GM15510 (cell line): ENCODE measurements around the gene UTF1.

Experiments
- POLR2A ChIP-seq: IDR thresholded peaks from 3 replicates; pipeline ENCODE4 v1.6.1; 2011; ENCODE audit warnings: borderline replicate concordance; ENCODE audit not compliant: insufficient read length; ENCODE audit errors: extremely low read depth

Gene UTF1

DNA sequence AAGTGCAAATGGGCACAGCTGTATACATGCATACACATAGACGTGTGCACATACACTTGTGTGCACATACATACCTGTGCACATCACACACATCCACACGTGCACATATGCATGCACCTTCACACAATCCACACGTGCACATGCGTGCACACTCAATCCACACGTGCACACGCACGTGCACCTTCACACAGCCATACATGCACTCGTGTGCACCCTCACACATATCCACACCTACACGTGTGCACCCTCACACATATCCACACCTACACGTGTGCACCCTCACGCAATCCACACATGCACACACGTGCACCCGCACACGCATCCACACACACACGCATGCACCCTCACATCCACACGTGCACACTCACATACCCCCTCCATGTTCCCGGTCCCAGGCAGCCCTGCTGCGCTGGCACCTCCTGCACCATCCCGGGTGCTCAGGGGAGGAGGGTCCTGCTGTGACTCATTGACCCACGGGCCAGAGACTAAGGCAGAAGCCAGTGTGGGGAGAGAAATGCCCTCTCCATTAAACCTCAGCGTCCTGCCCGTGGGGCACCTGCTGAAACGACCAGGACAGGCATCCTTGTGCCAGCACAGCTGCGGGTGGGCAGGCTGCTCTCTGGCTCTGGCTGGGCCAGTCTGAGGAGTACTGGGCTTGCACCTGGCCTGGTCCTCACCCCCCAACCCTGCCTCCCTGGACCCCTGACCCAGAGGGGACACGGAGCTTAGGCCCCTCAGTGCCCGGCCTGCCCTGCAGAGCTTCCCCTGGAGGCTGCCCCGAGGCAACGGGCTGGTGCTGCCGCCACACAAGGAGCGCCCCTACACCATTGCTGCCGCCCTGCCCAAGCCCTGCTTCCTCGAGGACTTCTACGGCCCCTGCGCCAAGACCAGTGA is 17.8 kb upstream of the UTF1 start:
- no peak for TF ChIP-seq POLR2A

DNA sequence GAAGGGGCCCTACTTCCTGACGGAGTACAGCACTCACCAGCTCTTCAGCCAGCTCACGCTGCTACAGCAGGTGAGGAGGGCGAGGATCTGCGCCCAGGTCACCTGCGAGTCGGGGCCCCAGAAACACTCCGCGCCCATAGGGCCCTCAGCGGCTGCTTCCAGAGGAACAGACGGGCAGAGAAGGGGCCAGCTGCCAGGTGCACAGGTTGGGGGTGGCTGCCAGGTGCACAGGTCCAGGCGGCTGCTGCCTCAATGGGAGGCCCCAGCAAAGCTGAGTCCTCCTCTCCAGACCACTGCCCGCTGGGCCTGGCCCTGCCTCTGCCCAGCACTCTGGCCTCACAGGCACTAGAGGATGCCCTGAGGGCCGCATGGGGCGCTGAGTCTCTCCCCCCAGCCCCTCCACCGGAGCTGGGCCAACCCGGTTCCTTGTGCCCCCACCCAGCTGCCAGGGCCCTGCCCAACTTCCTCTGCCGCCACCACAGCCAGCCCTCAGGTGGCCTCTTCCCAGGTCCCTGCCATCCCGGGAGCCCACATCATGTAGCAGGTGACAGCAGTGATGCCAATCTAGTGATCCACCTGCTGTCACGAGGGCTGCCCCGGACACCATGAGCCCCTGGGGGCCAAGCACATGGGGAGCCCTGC is 17.0 kb upstream of the UTF1 start:
- TF ChIP-seq POLR2A, result no peak

DNA sequence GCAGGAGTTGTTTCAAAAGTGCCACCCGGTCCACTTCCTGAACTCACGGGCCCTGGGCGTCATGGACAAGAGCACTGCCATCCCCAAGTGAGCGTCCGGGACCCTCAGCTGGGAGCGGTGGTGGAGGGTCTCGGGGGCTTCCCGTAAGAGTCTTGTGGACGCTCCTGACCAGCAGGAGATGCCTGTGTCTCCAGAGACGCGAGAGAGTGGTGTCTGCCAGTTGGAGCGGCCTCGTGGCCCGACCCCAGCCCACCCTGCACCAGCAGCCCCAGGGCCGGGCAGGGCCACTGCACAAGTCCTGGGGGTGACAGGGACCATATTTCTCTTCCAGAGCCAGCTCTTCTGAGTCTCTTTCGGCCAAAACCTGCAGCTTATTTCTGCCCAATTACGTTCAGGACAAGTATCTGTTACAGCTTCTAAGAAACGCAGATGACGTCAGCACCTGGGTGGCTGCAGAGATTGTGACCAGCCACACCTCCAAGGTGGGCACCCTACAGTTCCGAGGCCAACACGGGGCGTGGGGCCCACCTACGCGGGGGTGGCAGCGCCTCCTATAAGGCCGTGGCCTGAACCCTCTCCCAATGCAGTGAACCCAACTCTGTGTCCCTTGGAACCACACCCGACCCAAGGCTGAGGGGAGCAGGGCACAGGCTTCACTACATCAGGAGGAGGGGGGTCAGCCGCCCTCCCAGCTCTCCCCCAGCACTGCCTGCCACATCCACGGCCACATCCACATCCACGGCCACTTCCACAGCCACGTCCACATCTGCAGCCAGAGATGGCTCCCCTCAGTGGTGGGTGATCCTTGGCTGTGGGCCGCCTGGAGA is 16.2 kb upstream of the UTF1 start:
- TF ChIP-seq POLR2A, result no peak

DNA sequence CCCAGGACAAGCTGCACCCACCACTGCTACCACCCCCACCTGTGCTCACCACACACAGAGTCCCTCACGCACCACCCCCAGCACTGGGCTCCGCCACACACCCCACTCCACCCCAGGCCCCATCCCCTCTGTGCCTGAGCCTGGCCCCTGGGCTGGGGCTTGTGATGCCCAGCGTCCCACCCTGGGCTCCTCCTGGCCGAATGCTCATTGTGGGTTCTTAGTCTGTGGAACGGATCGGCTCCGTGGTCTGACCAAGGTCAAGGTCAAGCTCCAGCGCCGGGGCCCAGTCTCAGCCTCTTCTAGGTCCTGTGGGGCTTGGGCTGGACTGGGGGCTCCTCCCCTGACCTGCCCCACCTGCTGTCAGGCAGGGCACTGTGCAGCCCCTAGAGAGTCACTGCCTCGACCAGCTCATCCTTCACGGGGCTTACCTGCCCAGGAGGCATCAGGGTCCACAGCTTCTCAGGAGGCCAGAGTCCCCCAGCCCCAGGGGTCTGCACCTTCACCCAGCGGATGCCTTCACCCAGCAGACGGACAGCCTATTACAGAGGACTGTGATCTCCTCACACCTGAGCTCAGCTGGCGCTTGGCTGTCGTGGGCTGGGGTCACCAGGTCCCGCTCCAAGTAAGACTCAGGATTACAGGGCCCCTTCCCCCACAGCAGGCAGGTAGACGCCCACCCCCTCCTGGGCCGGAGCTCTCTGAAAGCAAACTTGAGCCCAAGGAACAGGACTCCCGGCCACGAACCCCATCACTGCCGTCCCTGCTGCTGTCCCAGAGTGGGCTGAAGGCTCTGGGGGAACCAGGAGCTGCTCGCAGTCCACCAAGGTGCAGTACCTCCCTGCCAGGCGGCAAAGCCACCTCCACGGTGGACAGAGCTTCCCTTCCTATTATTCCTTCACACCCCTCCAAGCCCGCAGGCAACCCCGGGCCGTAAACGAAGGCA is 15.3 kb upstream of the UTF1 start:
- TF ChIP-seq POLR2A, result no peak

DNA sequence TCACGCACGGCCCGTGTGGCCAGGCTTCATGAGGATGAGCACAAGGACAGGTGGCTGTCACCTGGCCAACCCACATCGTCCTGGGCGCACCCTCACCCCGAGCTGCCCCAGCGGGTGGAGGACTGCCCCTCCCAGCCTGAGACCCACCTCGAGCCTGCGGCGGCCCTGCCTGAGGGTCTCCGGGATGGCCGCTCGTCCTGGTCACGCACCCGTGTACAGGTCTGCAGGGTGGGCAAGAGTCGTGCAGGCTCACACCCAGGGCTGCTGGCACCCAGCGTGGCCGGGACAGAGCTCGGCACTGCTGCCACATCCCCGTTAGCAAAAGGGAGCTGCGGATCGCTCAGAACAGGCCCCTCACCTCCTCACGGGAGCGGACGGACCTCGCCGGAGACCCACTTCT is 14.4 kb upstream of the UTF1 start:
- TF ChIP-seq POLR2A, result no peak

DNA sequence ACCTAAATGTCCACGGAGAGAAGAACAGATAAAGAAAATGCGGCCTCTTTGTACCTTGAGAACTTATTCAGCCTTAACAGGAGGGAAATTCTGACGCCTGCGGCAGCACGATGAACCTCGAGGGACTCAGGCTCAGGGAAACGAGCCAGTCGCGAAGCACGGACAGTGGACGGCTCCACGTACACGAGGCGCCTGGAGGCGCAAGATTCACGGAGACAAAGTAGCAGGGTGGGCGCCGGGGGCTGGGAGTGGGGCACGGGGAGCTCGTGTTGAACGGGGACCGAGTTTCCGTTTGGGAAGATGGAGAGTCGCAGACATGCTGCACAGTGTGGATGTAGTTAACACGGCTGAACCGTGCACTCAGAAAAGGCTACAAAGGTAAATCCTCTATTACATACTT is 13.2 kb upstream of the UTF1 start:
- no peak for TF ChIP-seq POLR2A

DNA sequence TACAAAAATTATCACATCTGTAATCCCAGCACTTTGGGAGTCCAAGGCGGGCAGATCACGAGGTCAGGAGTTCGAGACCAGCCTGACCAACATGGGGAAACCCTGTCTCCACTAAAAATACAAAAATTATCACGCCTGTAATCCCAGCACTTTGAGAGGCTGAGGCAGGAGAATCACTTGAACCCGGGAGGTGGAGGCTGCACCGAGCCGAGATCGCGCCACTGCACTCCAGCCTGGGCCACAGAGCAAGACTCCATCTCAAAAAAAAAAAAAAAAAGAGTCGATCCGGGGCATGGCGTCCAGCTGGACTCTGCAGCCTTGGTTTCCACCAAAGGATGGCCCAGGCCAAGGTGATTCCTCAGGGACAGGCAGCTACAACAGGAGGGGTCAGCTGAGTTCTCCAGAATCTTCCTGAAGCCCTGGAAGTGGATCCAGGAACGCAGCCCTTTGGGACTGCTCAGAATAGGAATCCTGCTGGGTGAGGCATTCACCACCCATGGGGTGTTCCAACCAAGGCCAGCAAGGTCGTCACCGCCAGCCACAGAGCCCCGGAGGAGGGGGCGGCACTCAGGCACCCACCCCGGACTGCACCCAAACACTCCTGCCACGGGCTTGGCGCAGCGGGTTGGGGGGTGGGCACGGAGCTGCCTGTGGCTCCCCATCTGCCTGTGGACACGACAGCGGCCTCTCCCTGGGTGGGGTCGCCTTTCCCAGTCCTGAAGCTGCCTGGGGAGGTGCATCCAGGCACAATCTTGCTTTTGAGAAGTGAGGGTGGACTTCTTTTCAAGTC is 12.0 kb upstream of the UTF1 start:
- TF ChIP-seq POLR2A, result no peak

DNA sequence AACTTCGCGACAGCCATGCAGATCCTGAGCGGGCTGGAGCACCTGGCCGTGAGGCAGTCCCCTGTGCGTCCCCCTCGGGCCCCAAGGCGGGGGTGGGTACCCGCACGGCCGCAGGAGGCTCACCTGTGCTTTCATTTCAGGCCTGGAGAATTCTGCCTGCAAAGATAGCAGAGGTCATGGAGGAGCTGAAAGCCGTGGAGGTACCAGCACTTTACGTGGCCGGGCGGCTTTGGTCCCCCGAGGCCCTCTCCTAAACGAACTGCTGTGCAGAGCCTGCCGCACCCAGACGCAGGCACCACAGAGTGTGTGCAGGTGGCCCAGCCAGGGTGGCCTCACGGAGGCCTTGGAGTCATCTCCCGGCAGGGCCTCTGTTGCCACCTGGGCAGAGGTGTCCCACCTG is 11.1 kb upstream of the UTF1 start:
- no peak for TF ChIP-seq POLR2A

DNA sequence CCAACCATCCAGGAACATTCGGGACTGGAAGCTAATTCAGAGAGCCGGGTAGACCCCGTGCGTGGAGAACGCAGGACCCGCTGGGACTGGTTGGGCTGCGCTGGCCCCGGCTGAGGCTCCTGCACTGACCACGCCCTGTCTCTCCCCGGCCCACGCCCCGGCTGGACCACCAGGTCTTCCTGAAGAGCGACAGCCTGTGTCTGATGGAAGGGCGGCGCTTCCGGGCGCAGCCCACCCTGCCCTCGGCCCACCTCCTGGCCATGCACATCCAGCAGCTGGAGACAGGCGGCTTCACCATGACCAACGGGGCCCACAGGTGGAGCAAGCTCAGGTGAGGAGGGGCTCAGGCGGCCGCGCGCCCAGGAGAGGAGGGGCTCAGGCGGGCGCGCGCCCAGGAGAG is 10.2 kb upstream of the UTF1 start:
- no peak for TF ChIP-seq POLR2A

DNA sequence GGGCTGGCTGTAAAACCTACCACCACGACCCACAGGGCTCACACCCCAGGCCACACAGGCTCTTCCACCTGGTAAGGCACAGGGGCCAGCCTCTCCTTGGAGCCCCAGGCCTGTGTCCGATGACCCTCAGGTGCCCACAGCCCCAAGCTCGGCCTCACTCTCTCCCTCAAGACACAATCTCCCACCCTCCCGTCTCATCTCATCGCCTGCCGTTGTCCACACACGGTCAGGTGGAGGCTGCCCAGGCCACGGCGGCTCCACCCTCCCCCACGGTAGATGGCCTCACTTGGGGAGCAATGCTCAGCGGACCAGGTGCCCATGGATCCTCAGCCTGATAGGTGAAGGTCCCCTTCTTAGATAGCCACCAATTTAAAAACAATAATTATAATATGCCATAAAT is 8.7 kb upstream of the UTF1 start:
- no peak for TF ChIP-seq POLR2A

DNA sequence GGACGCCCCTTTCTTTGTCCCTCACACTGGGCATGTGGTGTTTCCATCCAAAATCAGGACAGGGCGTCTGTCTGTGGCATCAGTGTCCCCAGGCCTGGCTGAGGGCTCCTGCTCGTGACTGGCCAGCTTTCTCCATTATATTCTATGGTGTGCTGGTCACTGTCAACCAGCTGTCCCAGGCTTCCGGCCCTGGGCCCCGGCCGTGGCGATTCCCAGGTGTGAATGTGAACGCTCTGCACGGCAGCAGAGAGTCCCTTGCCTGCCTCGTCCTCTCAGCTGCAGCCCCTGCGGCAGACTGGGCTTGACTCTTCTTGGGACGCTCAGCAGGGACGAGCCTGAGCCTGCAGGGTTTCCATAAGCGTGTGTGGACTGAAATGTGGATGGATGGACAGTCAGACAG is 5.9 kb upstream of the UTF1 start:
- no peak for TF ChIP-seq POLR2A

DNA sequence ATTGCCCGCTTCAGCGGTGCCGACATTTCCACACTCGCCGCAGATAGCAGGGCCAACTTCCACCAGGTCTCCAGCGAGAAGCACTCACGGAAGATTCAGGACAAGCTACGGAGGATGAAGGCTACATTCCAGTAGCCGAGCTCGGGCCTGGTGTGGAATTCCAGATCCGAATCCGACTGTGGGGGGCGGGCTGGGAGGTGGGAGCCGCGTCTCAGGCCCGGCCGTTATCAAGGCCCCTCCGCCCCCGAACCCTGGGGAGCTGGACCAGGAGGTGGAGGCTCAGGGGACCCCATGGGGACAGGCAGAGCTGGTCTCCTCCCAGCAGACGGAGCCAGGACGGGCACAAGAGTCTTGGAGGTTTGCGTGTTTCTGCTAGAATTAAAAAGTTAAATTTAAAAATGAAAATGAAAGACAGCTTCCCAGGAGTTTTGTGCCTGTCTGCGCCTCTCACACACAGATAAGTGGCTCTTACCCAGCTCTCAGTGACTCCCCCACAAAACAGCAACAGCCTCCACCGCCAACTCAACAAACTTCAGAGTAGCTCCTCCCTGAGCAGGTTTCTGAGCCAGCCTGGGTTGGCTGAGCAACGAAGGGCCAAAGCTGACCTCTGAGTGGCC is 5.2 kb upstream of the UTF1 start:
- TF ChIP-seq POLR2A, result no peak

DNA sequence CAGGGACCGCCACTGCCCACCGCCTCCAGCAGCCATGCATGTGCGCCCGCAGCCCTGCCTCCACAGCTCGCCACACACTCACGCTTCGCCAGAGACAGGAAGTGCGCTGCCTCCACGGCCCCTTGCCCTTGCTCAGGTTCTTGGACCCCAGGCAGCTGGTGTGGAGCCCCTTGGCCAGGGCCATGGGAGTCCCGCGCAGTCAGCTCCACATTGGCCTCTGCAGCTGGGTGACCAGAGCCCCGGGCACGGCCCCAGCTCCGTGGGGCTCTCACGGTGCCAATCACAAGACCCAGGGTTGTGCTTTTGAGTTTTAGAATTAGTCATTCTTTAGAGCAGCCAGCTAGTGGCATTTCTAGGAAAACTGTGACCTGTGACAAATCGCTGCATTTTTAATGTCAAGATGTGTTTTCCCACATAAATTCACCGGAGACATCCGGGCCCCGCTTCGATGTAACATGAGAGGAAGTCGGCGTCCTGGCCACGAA is 4.3 kb upstream of the UTF1 start:
- TF ChIP-seq POLR2A, result no peak
